DOHH2 (cell line): ENCODE data around the gene TMEM63C.

Experiments used
- H3F3A ChIP-seq: fragments of 200-600 bp; sonication (generic), shearing (Covaris generic); 2 replicates; pipeline ENCODE4 v1.6.0; 2016; ENCODE audit warnings: antibody characterized with exemption, mild to moderate bottlenecking; ENCODE audit not compliant: control insufficient read depth, insufficient read depth
- H3K27ac ChIP-seq: fragments of 200-600 bp; sonication (generic); 2 replicates; pipeline ENCODE4 v1.5.1; 2014; ENCODE audit warnings: low read depth, mild to moderate bottlenecking, low read length, moderate library complexity
- H3K27me3 ChIP-seq: fragments of 200-600 bp; sonication (generic); 2 replicates; pipeline ENCODE4 v1.6.1; 2014; ENCODE audit warnings: mild to moderate bottlenecking, low read length, mixed read lengths; ENCODE audit not compliant: control insufficient read depth
- H3K36me3 ChIP-seq: fragments of 200-600 bp; sonication (generic); 2 replicates; pipeline ENCODE4 v1.6.1; 2014; ENCODE audit warnings: mild to moderate bottlenecking, low read length, moderate library complexity, mixed read lengths; ENCODE audit not compliant: control insufficient read depth
- H3K4me1 ChIP-seq: fragments of 200-600 bp; sonication (generic); 2 replicates; pipeline ENCODE4 v1.6.1; 2014; ENCODE audit warnings: mild to moderate bottlenecking, low read length, mixed read lengths; ENCODE audit not compliant: control insufficient read depth
- H3K4me2 ChIP-seq: fragments of 200-600 bp; sonication (generic); 2 replicates; pipeline ENCODE4 v1.6.0; 2014; ENCODE audit warnings: mild to moderate bottlenecking, low read length, moderate library complexity
- H3K4me3 ChIP-seq: fragments of 200-600 bp; sonication (generic); 2 replicates; pipeline ENCODE4 v1.5.1; 2014; ENCODE audit warnings: mild to moderate bottlenecking, low read length, mixed read lengths
- H3K79me2 ChIP-seq: fragments of 200-600 bp; sonication (generic); 2 replicates; pipeline ENCODE4 v1.6.1; 2014; ENCODE audit warnings: mild to moderate bottlenecking, low read length, mixed read lengths; ENCODE audit not compliant: control insufficient read depth
- H3K9me2 ChIP-seq: fragments of 200-600 bp; sonication (generic); replicated peaks from 2 replicates; pipeline ENCODE4 v1.6.1; 2014; ENCODE audit warnings: mild to moderate bottlenecking, low read length, mixed read lengths; ENCODE audit not compliant: control insufficient read depth
- H3K9me3 ChIP-seq: fragments of 200-600 bp; sonication (generic); 2 replicates; pipeline ENCODE4 v1.6.1; 2014; ENCODE audit warnings: antibody characterized with exemption, low read length, mixed read lengths; ENCODE audit not compliant: control insufficient read depth, insufficient read depth
- H4K20me1 ChIP-seq: fragments of 200-600 bp; sonication (generic); 2 replicates; pipeline ENCODE4 v1.6.0; 2014; ENCODE audit warnings: low read depth, mild to moderate bottlenecking, antibody characterized with exemption, low read length, moderate library complexity; ENCODE audit not compliant: control insufficient read depth, insufficient read depth
- EZH2phosphoT487 ChIP-seq: fragments of 200-600 bp; sonication (generic); IDR thresholded peaks from 2 replicates; pipeline ENCODE4 v1.6.1; 2017; ENCODE audit warnings: borderline replicate concordance, mild to moderate bottlenecking, antibody characterized with exemption, low read length, moderate library complexity, mixed read lengths
- TF ChIP-seq, protein P1 (sequence below): fragments of 200-600 bp; sonication (generic); IDR thresholded peaks from one replicate; pipeline ENCODE4 v1.5.1; 2014; ENCODE audit warnings: antibody characterized with exemption, mild to moderate bottlenecking, low read depth, low read length; ENCODE audit not compliant: poor library complexity, severe bottlenecking

TMEM63C gene

DNA sequence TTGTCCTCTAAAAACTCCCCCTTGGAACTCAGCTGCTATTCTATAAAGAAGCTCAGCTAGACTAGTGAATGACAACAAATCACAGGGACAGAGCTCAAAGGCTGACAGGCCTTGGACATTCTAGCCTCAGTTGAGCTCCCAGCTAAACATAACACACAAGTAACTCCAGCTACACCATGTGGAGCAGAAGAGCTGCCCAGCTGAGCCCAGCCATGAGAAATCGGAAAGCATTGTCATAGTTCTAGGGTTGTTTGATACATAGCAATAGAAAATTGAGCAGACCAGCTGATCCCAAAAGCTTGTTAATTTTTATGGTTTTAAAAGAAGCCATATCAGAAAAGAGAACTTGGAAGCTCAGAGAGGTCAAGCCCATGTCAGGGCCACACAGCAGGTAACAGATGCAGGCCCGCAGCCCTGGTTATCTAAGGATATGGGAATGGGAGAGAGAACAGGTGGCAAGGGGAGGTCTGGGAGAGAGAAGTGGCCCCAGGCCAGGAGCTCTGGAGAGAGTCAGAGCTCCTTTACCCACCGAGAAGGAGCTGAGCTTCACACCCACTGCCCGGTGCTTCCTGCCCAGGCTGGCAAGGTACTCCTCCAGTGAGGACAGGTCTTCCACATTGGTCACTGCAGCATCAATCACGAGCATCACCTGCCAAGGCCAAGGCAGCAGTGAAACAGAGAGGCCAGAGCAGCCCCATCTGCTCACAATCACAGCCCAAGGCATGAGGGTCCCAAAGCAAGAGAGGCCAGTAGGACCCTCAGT is 86.5 kb downstream of the TMEM63C start:
- H3F3A ChIP-seq, result no peaks in the 10 kb centered on the region
- no peaks in the 10 kb centered on the region for H4K20me1 ChIP-seq
- no peaks in the 10 kb centered on the region for H3K79me2 ChIP-seq
- H3K4me1 ChIP-seq, result peaks cover 20% of the 10 kb centered on the region
- H3K9me3 ChIP-seq, result no peaks in the 10 kb centered on the region
- H3K9me2 ChIP-seq, result no peaks in the 10 kb centered on the region
- H3K27ac ChIP-seq, result no peak overlapping the region
- TF ChIP-seq, protein P1, sequence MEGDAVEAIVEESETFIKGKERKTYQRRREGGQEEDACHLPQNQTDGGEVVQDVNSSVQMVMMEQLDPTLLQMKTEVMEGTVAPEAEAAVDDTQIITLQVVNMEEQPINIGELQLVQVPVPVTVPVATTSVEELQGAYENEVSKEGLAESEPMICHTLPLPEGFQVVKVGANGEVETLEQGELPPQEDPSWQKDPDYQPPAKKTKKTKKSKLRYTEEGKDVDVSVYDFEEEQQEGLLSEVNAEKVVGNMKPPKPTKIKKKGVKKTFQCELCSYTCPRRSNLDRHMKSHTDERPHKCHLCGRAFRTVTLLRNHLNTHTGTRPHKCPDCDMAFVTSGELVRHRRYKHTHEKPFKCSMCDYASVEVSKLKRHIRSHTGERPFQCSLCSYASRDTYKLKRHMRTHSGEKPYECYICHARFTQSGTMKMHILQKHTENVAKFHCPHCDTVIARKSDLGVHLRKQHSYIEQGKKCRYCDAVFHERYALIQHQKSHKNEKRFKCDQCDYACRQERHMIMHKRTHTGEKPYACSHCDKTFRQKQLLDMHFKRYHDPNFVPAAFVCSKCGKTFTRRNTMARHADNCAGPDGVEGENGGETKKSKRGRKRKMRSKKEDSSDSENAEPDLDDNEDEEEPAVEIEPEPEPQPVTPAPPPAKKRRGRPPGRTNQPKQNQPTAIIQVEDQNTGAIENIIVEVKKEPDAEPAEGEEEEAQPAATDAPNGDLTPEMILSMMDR, result no peak
- TF ChIP-seq EZH2phosphoT487, result no peak
- H3K4me2 ChIP-seq, result no peak overlapping the region
- no peak overlapping the region for H3K4me3 ChIP-seq
- H3K27me3 ChIP-seq, result no peaks in the 10 kb centered on the region
- no peaks in the 10 kb centered on the region for H3K36me3 ChIP-seq

DNA sequence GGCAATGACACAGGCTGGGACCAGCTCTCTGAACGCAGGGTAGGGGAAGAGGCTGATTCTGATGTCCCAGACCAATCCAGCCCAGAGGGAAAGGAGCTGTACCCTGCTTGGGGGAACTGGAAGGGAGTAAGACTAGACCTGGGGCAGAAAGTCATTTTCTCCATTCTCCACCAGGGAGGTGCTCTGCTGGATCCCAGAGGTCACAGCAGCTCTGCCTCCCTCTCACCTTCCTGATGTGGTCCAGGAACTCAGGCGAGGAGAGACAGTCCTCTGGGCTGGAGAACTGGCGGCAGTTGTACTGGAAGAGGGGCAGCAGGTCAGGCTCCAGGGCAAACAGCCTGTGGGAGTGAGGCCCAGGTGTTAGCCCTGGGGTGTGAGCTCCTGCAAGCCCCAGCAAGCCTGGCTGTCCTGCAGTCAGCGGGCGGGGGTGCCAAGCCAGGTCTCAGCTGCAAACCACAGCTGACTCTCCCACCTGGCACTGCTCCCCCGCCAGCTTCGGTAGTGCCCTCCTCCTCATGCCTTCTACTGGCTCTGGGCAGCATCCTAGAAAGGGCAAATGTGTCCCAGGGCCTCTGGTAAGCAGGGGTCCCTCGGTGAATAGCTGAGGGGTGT is 87.5 kb downstream of the TMEM63C start:
- Histone ChIP-seq H3K4me2 (no peak overlapping the region), H3K4me3 (no peak overlapping the region), H3K27me3 (no peaks in the 10 kb centered on the region), H3K4me1 (peaks cover 29% of the 10 kb centered on the region), H3F3A (no peaks in the 10 kb centered on the region), H3K79me2 (no peaks in the 10 kb centered on the region), H4K20me1 (no peaks in the 10 kb centered on the region), H3K27ac (no peak overlapping the region), H3K9me2 (no peaks in the 10 kb centered on the region), H3K9me3 (no peaks in the 10 kb centered on the region), H3K36me3 (no peaks in the 10 kb centered on the region)
- TF ChIP-seq, protein P1, result no peak

DNA sequence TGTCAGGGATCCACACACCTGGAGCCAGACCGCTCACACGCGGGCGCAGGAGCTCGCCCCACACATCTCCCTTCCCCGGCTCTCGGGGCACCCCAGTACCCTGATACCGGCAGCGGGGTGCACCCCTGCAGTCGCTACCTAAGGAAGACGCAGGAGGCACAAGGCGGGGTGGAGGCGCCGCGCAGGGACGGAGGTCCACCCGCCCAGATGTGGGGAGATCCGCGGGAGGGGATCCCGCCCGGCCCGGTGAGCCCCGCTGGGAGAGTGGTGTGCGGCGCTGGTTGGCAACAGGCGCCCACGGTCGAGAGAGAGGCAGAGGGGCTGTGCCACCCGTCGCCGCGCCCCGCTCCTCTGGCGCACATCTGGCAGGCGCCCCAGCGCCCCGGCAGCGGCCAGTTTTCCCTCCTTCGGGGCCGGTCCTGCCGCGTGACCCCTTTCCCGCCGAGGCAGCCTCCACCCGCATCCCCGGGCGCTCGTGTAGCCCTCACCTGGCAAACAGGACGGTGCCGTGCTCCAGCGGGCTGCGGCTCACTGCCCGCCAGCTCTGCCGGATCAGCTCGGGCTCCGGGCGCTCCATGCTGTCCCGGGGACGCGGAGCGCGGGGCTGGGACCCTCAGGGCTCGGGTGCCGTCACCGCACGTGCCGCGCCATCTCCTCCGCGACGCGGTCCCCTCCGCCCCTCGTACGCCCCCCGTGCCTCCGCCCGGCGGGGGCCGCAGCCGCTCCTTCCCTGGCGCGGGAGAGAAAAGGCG is 88.9 kb downstream of the TMEM63C start:
- Histone ChIP-seq H3K79me2 (no peaks in the 10 kb centered on the region), H3K4me3 (no peak overlapping the region), H3F3A (no peaks in the 10 kb centered on the region), H4K20me1 (no peaks in the 10 kb centered on the region), H3K9me2 (no peaks in the 10 kb centered on the region), H3K9me3 (no peaks in the 10 kb centered on the region), H3K4me1 (peaks cover 21% of the 10 kb centered on the region), H3K27ac (no peak overlapping the region), H3K36me3 (no peaks in the 10 kb centered on the region), H3K4me2 (no peak overlapping the region), H3K27me3 (no peaks in the 10 kb centered on the region)
- TF ChIP-seq, protein P1, result no peak
- TF ChIP-seq EZH2phosphoT487, result no peak
